Measurements from ENCODE around the gene TSPEAR.

The TSPEAR gene

GRCh38 chr21:44618909-44619308 lies 92.5 kb downstream of the TSPEAR start:
- no peaks in the 10 kb centered on the region for H3K27me3 ChIP-seq
- no peaks in the 10 kb centered on the region for H3K9me3 ChIP-seq
- no peaks in the 10 kb centered on the region for H3K36me3 ChIP-seq
- H3K27ac ChIP-seq, result peak overlapping the region; percentile 88
- no peak for TF ChIP-seq CTCF (IDR thresholded peaks at IDR 0.05)
- peaks cover 30 to 44% of the 10 kb centered on the region in 2 experiments for H3K4me1 ChIP-seq (ENCODE audit: control insufficient read depth in 1 of 2, insufficient read depth in 1 of 2, low read depth in 1 of 2, low read length in 1 of 2)
- peak overlapping the region; percentile 5 to 32 for H3K4me3 ChIP-seq (ENCODE audit: low read depth in 1 of 2, low read length in 1 of 2)

GRCh38 chr21:44618504-44618903 lies 92.9 kb downstream of the TSPEAR start:
- Histone ChIP-seq H3K27me3 (no peaks in the 10 kb centered on the region), H3K36me3 (no peaks in the 10 kb centered on the region), H3K9me3 (no peaks in the 10 kb centered on the region), H3K4me1 (ENCODE audit: control insufficient read depth in 1 of 2, insufficient read depth in 1 of 2, low read depth in 1 of 2, low read length in 1 of 2) (peaks cover 30 to 44% of the 10 kb centered on the region in 2 experiments), H3K27ac (peak overlapping the region; percentile 88), H3K4me3 (ENCODE audit: low read depth in 1 of 2, low read length in 1 of 2) (peak overlapping the region; percentile 5 to 32)
- peak; percentile 46 for TF ChIP-seq CTCF (IDR thresholded peaks at IDR 0.05)

GRCh38 chr21:44617071-44617501 lies 94.3 kb downstream of the TSPEAR start:
- Histone ChIP-seq H3K27ac (peak overlapping the region; percentile 88), H3K4me3 (ENCODE audit: low read depth in 1 of 2, low read length in 1 of 2) (no peak overlapping the region), H3K36me3 (no peaks in the 10 kb centered on the region), H3K9me3 (no peaks in the 10 kb centered on the region), H3K27me3 (no peaks in the 10 kb centered on the region), H3K4me1 (ENCODE audit: control insufficient read depth in 1 of 2, insufficient read depth in 1 of 2, low read depth in 1 of 2, low read length in 1 of 2) (peaks cover 30 to 39% of the 10 kb centered on the region in 2 experiments)
- TF ChIP-seq CTCF (IDR thresholded peaks at IDR 0.05), result no peak

- Histone ChIP-seq H3K4me1 (ENCODE audit: control insufficient read depth in 1 of 2, insufficient read depth in 1 of 2, low read depth in 1 of 2, low read length in 1 of 2) (peaks cover 30 to 39% of the 10 kb centered on the region in 2 experiments), H3K27ac (no peak overlapping the region), H3K27me3 (no peaks in the 10 kb centered on the region), H3K4me3 (ENCODE audit: low read depth in 1 of 2, low read length in 1 of 2) (no peak overlapping the region), H3K9me3 (no peaks in the 10 kb centered on the region), H3K36me3 (no peaks in the 10 kb centered on the region)
- no peak for TF ChIP-seq CTCF (IDR thresholded peaks at IDR 0.05)
Observed at GRCh38 chr21:44616591-44616926, 94.8 kb downstream of the TSPEAR start.

- H3K36me3 ChIP-seq, result no peaks in the 10 kb centered on the region
- peaks cover 30 to 39% of the 10 kb centered on the region in 2 experiments for H3K4me1 ChIP-seq (ENCODE audit: control insufficient read depth in 1 of 2, insufficient read depth in 1 of 2, low read depth in 1 of 2, low read length in 1 of 2)
- H3K27ac ChIP-seq, result no peak overlapping the region
- H3K9me3 ChIP-seq, result no peaks in the 10 kb centered on the region
- no peaks in the 10 kb centered on the region for H3K27me3 ChIP-seq
- no peak for TF ChIP-seq CTCF (IDR thresholded peaks at IDR 0.05)
- no peak overlapping the region for H3K4me3 ChIP-seq (ENCODE audit: low read depth in 1 of 2, low read length in 1 of 2)
Observed at GRCh38 chr21:44615911-44616590, 95.3 kb downstream of the TSPEAR start.

Data from neutrophil (primary cell).